Ovary (tissue), 9 donors: Measurements from ENCODE around the gene OR10J5. TPM values are rescaled to one million over a fixed set of nuclear protein-coding genes. Genes with fewer than 3 reads are reported as not detected.
"Not testable (repeated sequence)": the region's sequence is repeated elsewhere in the genome, so short reads cannot be mapped to it uniquely, and the experiment has no call there.

Source experiments
- DNase-seq, 5 donors: peaks; one replicate each; pipeline ENCODE4 v3.0.0-alpha.2; 2019 to 2020
- H3K27ac ChIP-seq, 2 donors: fragments of 200-600 bp; one replicate each; pipeline versions ENCODE4 v1.5.1 to v1.8.0; 2019 to 2022
- H3K27me3 ChIP-seq: fragments of 200-600 bp; one replicate; pipeline ENCODE4 v1.8.0; 2022
- H3K36me3 ChIP-seq: fragments of 200-600 bp; sonication (generic); one replicate; pipeline ENCODE4 v1.5.1; 2019
- H3K4me1 ChIP-seq: one replicate; pipeline ENCODE4 v1.8.1; 2013; ENCODE audit warnings: mild to moderate bottlenecking, moderate library complexity; ENCODE audit not compliant: insufficient read depth
- H3K4me3 ChIP-seq: fragments of 200-600 bp; sonication (generic); one replicate; pipeline ENCODE4 v1.5.1; 2017
- H3K9me3 ChIP-seq, 2 donors: fragments of 200-600 bp in 1 of 2; sonication (generic) in 1 of 2; one replicate each; pipeline versions ENCODE4 v1.5.1 to v1.8.1; 2013 to 2019; ENCODE audit warnings: mild to moderate bottlenecking in 1 of 2, moderate library complexity in 1 of 2
- EP300 ChIP-seq: sonication (generic); formaldehyde crosslinking; IDR thresholded peaks from one replicate; pipeline ENCODE4 v1.6.1; 2017; ENCODE audit warnings: antibody characterized with exemption
- POLR2A ChIP-seq: fragments of 450-650 bp; IDR thresholded peaks from one replicate; pipeline ENCODE4 v1.6.1; 2017; ENCODE audit warnings: antibody characterized with exemption, mild to moderate bottlenecking, moderate library complexity
- WGBS, 3 donors: extraction: QIAGEN DNeasy Blood & Tissue Kit in 1 of 3; methylation state at CpG; one replicate each; pipeline versions ENCODE4 v1.1.5 to v1.1.7; 2013 to 2017; 5-methylcytosine and 5-hydroxymethylcytosine counted together
- intact Hi-C, 4 donors: fragments of 100-400 bp; cut with DNase I; formaldehyde crosslinking; loops; one replicate each; pipeline versions ENCODE4 v1.11.0 to v1.15.1; 2022 to 2023
- polyA plus RNA-seq, 2 donors: library from polyadenylated mRNA; stranded (reverse); fragments of 200-250 nt in 1 of 2; fragments of 350-450 nt in 1 of 2; fragmentation: Illumina TruSeq in 1 of 2; extraction: RNeasy Lipid Tissue Mini Kit (QIAGEN cat#74804) in 1 of 2; gene quantifications; one replicate each; pipeline ENCODE4 v1.2.3, GENCODE V29; 2013 to 2014
- total RNA-seq, 7 donors: library from RNA; depleted of rRNA in 2 of 7; stranded (reverse); fragments of >200 nt in 2 of 7; fragmentation: NEBNext Ultra II Directional in 3 of 7; extraction: Animal tissue kit (Norgen Biotek cat#: 25700) in 3 of 7; gene quantifications; one replicate each; pipeline versions ENCODE4 v1.1.0 to v1.2.4, GENCODE V29; 2016 to 2023
- TF ChIP-seq, protein P1 (sequence below), 3 donors: fragments of 450-650 bp in 2 of 3; fragments of 200-600 bp in 1 of 3; IDR thresholded peaks; one replicate each; pipeline versions ENCODE4 v1.5.1 to v1.8.0; 2016 to 2022; ENCODE audit warnings: antibody characterized with exemption in 3 of 3, mild to moderate bottlenecking in 1 of 3
- donor health status: DM: no; HTN: no; CAD: no; lungs with moderate emphysema.
- donor health status: DM: no; HTN: no; CAD: no.
- donor health status: Bipolar disorder and iron deficiency.
- donor health status: DM: yes; HTN: yes; CAD: no.
- donor health status: DM: no; HTN: no; CAD: no.
- donor health status: DM: yes; HTN: yes; CAD: no.

OR10J5 gene
- total and polyA plus RNA-seq, 9 donors = not detected

DNA sequence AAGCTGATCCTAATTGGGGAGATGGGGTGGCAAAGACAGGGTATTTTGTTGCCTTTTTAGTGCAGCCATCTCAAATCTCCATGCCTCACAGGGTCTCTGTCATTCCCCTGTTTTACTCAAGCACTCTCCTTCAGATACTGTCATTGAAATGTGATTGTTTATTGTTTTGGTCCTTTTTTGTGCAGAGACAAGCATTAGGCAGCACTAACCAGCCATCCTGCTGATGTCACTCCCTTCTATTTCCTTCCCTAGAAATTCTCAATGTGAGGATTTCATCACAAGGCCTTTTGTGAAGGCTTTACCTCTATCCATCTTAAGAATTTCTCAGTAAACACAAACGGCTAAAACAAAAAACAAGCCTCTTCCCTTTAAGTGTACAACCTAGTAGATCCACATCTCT lies 34.7 kb downstream of the OR10J5 start:
- no peaks in the 10 kb centered on the region for H3K36me3 ChIP-seq
- 54 to 61% (median 59%) methylated on average over 1 of the region's 1 CpG for WGBS, 3 donors
- H3K27me3 ChIP-seq = no peaks in the 10 kb centered on the region
- TF ChIP-seq EP300 (no peak), POLR2A (no peak)
- TF ChIP-seq, protein P1, sequence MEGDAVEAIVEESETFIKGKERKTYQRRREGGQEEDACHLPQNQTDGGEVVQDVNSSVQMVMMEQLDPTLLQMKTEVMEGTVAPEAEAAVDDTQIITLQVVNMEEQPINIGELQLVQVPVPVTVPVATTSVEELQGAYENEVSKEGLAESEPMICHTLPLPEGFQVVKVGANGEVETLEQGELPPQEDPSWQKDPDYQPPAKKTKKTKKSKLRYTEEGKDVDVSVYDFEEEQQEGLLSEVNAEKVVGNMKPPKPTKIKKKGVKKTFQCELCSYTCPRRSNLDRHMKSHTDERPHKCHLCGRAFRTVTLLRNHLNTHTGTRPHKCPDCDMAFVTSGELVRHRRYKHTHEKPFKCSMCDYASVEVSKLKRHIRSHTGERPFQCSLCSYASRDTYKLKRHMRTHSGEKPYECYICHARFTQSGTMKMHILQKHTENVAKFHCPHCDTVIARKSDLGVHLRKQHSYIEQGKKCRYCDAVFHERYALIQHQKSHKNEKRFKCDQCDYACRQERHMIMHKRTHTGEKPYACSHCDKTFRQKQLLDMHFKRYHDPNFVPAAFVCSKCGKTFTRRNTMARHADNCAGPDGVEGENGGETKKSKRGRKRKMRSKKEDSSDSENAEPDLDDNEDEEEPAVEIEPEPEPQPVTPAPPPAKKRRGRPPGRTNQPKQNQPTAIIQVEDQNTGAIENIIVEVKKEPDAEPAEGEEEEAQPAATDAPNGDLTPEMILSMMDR (IDR thresholded peaks at IDR 0.05) = no peak
- intact Hi-C loops = no loop called here
- no peaks in the 10 kb centered on the region for H3K9me3 ChIP-seq
- no peak overlapping the region for H3K4me3 ChIP-seq
- H3K27ac ChIP-seq = no peak overlapping the region
- no peaks in the 10 kb centered on the region for H3K4me1 ChIP-seq
- DNase-seq = no peak

DNA sequence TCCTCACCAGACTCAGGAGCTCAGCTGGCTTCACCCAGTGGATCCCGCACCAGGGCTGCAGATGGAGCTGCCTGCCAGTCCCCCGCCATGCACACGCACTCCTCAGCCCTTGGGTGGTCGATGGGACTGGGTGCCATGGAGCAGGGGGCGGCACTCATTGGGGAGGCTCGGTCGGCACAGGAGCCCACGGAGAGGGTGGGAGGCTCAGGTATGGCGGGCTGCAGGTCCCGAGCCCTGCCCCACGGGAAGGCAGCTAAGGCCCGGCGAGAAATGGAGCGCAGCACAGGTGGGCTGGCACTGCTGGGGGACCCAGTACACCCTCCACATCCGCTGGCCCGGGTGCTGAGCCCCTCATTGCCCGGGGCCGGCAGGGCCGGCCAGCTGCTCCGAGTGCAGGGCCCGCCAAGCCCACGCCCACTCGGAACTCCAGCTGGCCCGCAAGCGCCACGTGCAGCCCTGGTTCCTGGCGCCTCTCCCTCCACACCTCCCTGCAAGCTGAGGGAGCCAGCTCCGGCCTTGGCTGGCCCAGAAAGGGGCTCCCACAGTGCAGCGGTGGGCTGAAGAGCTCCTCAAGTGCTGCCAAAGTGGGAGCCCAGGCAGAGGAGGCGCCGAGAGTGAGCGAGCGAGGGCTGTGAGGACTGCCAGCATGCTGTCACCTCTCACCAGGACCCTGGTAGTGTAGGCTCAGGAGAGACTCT lies 41.1 kb downstream of the OR10J5 start:
- intact Hi-C loops, H3K4me1 ChIP-seq, H3K27ac ChIP-seq, H3K9me3 ChIP-seq, DNase-seq, H3K4me3 ChIP-seq, H3K36me3 ChIP-seq, H3K27me3 ChIP-seq: not testable (repeated sequence)
- WGBS, 3 donors = 87 to 90% (median 89%) methylated on average over 26 to 33 of the region's 33 CpGs

DNA sequence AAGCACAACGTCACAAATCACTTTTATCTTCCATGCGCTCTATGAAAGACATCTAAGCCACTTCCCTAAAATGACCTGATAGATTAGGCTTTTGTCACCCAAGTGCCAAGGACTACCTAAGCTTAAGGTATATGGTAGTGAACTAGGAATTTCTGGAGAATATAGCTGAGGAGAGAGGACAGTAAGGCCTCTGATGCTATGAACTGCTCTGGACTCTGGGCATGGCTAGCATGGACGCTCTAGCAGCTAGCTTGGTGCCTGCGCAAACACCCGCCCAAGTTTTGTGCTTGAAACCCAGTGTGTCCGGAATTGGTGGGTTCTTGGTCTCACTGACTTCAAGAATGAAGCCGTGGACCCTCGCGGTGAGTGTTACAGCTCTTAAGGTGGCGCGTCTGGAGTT lies 42.5 kb downstream of the OR10J5 start:
- Histone ChIP-seq H3K4me3 (no peak overlapping the region), H3K27me3 (no peaks in the 10 kb centered on the region), H3K36me3 (no peaks in the 10 kb centered on the region), H3K27ac (no peak overlapping the region), H3K4me1 (no peaks in the 10 kb centered on the region), H3K9me3 (no peaks in the 10 kb centered on the region)
- DNase-seq = no peak
- TF ChIP-seq, protein P1 (IDR thresholded peaks at IDR 0.05) = no peak
- TF ChIP-seq EP300 = no peak
- TF ChIP-seq POLR2A = no peak
- WGBS, 3 donors = 77 to 81% (median 79%) methylated on average over 11 of the region's 11 CpGs
- intact Hi-C loops = no loop called here

DNA sequence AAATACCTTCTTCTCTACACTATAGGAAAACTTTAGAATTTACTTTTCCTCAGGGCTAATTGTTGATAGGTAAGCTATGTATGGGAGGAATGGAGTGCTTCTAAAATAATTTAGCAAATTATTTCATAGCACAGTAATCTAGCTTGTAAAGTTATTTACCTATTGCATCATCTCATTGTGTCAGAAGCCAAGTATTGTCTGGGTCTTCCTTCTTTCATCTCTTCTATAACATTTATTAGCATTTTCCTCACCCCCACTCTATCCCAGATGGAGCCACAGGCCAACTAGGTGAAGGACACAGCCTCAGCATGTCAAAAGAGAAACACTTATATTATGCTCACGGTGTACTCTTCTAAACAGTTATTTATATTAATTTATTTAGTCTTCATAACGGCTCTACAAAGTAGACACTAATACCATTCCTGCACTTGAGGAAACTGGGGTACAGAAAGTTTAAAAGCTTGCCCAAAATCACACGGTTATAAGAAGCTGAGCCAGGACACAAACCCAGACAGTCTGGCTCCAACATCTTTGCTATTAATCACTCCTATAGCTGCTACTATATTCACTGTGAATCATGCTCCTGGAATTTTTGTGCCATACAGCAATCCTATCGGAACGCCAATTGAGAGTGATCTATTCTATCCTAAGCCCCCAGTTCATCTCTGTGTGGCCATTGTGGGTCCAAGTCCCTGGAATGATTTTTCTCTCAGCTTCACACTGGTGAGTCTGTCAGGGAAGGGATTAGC lies 43.1 kb downstream of the OR10J5 start:
- intact Hi-C loops = no loop called here
- H3K27me3 ChIP-seq = no peaks in the 10 kb centered on the region
- H3K36me3 ChIP-seq = no peaks in the 10 kb centered on the region
- H3K4me3 ChIP-seq = no peak overlapping the region
- H3K9me3 ChIP-seq = no peaks in the 10 kb centered on the region
- no peaks in the 10 kb centered on the region for H3K4me1 ChIP-seq
- no peak for DNase-seq
- no peak overlapping the region for H3K27ac ChIP-seq
- WGBS, 3 donors = 45 to 59% (median 50%) methylated on average over 5 of the region's 5 CpGs
- TF ChIP-seq EP300 = no peak
- TF ChIP-seq, protein P1 (IDR thresholded peaks at IDR 0.05) = no peak

Other genes with a start within 250 kb of the OR10J5 start
- gene FCER1A, start 233.7 kb downstream of the OR10J5 start, total RNA-seq = under 1 TPM in 4 of 7 donors, not detected in 3; 0.20 to 0.76 (median 0.51) TPM
- gene FCER1A, start 233.7 kb downstream of the OR10J5 start, polyA plus RNA-seq = 1 to 10 TPM in 1 of 2 donors, under 1 TPM in 1; 0.92 to 9.9 TPM
- not detected for gene OR10J4, start 103.8 kb downstream of the OR10J5 start, total RNA-seq
- not detected for gene OR10J4, start 103.8 kb downstream of the OR10J5 start, polyA plus RNA-seq
- gene OR10J1, start 96.3 kb downstream of the OR10J5 start, total RNA-seq = not detected
- gene OR10J1, start 96.3 kb downstream of the OR10J5 start, polyA plus RNA-seq = not detected
- under 1 TPM in 2 of 7 donors, not detected in 5; 0.69 to 0.72 TPM for gene APCS, start 51.8 kb upstream of the OR10J5 start, total RNA-seq
- not detected for gene APCS, start 51.8 kb upstream of the OR10J5 start, polyA plus RNA-seq
- 1 to 10 TPM in 2 of 7 donors, under 1 TPM in 2, not detected in 3; 0.96 to 1.7 (median 1.2) TPM for gene CRP, start 178.6 kb upstream of the OR10J5 start, total RNA-seq
- gene CRP, start 178.6 kb upstream of the OR10J5 start, polyA plus RNA-seq = not detected
- gene DUSP23, start 245.0 kb upstream of the OR10J5 start, total RNA-seq = 100 to 1,000 TPM in 1 of 7 donors, 10 to 100 TPM in 6; 26.9 to 115 (median 37.5) TPM
- gene DUSP23, start 245.0 kb upstream of the OR10J5 start, polyA plus RNA-seq = 10 to 100 TPM; 32.6 to 63.8 TPM